Activated naive CD8-positive, alpha-beta T cell treated with anti-CD3 and anti-CD28 coated beads for 36 hours (primary cell): ENCODE data around the gene DPT. TPM values are rescaled to one million over a fixed set of nuclear protein-coding genes. Genes with fewer than 3 reads are reported as not detected.

Experiments
- DNase-seq: peaks from one replicate; pipeline ENCODE4 v3.0.0; 2021
- H3K27ac Mint-ChIP-seq: one replicate; pipeline ENCODE4 v1.8.0; 2022; ENCODE audit warnings: mild to moderate bottlenecking, moderate library complexity, mixed read lengths
- H3K27me3 Mint-ChIP-seq: one replicate; pipeline ENCODE4 v1.8.0; 2022; ENCODE audit warnings: mild to moderate bottlenecking, mixed read lengths
- H3K36me3 Mint-ChIP-seq: one replicate; pipeline ENCODE4 v1.8.0; 2021; ENCODE audit warnings: mild to moderate bottlenecking, mixed read lengths
- H3K4me1 Mint-ChIP-seq: one replicate; pipeline ENCODE4 v1.8.0; 2021; ENCODE audit warnings: mixed read lengths
- H3K4me3 Mint-ChIP-seq: one replicate; pipeline ENCODE4 v1.8.0; 2022; ENCODE audit warnings: mild to moderate bottlenecking, moderate library complexity, mixed read lengths
- H3K9me3 Mint-ChIP-seq: one replicate; pipeline ENCODE4 v1.8.0; 2022; ENCODE audit warnings: mixed read lengths
- total RNA-seq, 2 experiments: library from RNA; stranded (reverse); gene quantifications; one replicate each; pipeline ENCODE4 v1.2.3, GENCODE V29; 2021

Gene DPT
- total RNA-seq, 2 experiments from 2014 or later: not detected

GRCh38 chr1:168725060-168725459 lies 3.9 kb downstream of the DPT start:
- H3K36me3 Mint-ChIP-seq: no peaks in the 10 kb centered on the region
- no peak for DNase-seq
- H3K4me3 Mint-ChIP-seq: no peak overlapping the region
- H3K27me3 Mint-ChIP-seq: peaks cover 3% of the 10 kb centered on the region
- no peak overlapping the region for H3K27ac Mint-ChIP-seq
- peaks cover under 1% of the 10 kb centered on the region for H3K4me1 Mint-ChIP-seq
- H3K9me3 Mint-ChIP-seq: no peaks in the 10 kb centered on the region

DNA sequence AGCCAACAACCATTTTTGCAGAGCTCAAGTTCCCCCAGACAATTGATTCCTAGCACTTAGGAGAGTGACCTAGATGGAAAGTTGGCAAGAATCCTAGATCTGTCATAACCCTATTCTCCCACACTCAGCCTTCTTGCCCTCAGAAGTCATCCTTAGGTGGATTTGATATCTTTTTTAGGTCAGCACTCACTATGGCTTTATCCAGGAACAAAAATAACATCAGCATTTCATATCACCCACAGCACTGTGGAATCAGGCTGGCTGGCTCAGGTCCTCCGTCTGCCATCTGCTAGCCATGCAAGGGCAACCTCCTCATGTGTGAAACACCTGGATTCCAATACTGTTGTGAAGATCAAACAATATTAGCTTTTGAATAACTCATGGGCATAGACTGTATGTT lies 6.0 kb downstream of the DPT start:
- H3K36me3 Mint-ChIP-seq: no peaks in the 10 kb centered on the region
- no peak overlapping the region for H3K4me3 Mint-ChIP-seq
- no peak for DNase-seq
- peaks cover 3% of the 10 kb centered on the region for H3K27me3 Mint-ChIP-seq
- no peaks in the 10 kb centered on the region for H3K9me3 Mint-ChIP-seq
- no peak overlapping the region for H3K27ac Mint-ChIP-seq
- H3K4me1 Mint-ChIP-seq: peaks cover 10% of the 10 kb centered on the region

DNA sequence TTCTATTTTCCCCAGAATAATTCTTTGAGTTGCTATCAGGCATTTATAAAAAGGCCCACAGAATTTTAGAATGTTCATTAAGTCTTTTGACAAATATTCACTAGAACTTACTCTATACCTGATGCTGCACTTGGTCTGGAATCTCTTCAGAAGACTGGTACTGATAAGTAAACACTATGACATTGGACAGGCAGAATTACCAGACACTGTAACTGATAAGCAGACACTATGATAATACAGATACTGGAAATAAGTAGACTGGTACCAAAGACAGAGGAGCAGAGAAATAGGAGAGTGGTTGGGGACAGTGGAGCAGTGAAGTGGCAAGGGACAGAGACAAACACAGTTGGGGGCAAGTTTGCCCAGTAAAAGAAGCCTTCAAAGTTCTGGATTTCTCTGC lies 8.2 kb downstream of the DPT start:
- H3K4me1 Mint-ChIP-seq: peaks cover 10% of the 10 kb centered on the region
- no peaks in the 10 kb centered on the region for H3K9me3 Mint-ChIP-seq
- no peak overlapping the region for H3K27ac Mint-ChIP-seq
- H3K27me3 Mint-ChIP-seq: peaks cover 3% of the 10 kb centered on the region
- no peak for DNase-seq
- no peak overlapping the region for H3K4me3 Mint-ChIP-seq
- H3K36me3 Mint-ChIP-seq: no peaks in the 10 kb centered on the region

DNA sequence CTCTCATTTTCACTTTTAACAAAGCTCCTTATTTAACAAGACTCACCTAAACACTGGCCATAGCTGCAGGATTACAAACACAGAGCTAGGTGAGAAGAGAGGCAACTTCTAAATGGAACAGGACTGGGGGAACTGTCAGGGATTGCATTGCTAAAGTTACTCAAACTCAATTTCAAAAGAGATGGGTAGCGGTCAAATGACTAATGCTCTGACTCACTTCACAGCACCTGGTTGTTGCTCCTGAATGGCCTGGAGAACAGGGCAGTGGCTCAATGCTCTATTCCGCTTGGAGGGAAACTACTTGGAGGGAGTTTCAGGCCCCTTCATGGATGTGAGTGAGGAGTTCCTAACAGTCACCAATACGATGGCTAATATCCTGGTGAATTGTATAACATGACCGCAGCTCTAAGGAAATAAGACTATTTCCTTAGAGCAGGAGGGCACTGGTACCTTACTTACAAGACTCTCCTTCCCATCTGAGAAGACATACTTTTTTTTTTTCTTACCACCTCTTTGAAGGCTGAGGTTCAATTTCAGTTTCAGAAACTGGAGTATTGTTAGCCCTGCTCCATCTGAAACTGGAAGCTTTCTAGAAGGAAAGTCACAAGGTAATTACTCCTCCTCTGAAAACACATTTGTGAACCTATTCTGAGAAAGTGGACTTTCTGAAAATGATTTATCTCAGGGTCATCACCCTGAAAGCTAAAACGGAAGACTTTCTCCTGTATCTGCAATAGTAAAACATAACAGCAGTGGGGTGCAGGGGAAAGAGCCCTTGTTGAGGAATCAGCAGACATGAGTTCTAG lies 9.5 kb downstream of the DPT start:
- Mint-ChIP-seq H3K4me1 (peaks cover 10% of the 10 kb centered on the region), H3K4me3 (no peak overlapping the region), H3K27me3 (peaks cover 3% of the 10 kb centered on the region), H3K9me3 (no peaks in the 10 kb centered on the region), H3K27ac (no peak overlapping the region), H3K36me3 (no peaks in the 10 kb centered on the region)
- DNase-seq: no peak

- Mint-ChIP-seq H3K27me3 (peaks cover 3% of the 10 kb centered on the region), H3K36me3 (no peaks in the 10 kb centered on the region)
Observed at GRCh38 chr1:168717906-168718891, 10.8 kb downstream of the DPT start.

DNA sequence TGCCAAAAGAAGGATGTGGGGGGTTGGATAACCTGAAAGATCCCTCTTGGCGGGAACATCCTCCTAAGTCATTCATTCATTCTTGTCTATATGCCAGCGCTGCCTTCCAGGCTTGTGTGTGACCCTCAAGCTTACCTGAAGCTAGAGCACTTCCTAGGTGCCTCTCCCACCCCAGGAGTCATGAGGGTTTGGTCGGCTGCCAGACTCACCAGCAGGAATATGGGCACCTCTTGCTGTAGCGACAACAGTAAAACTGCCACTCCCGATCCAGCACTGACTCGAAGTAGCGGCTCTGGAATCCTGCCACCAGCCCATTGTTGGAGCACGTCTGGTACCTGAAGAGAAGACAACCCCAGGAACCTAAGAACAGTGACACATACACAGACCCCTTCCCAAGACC lies 15.0 kb downstream of the DPT start:
- Mint-ChIP-seq H3K9me3 (no peaks in the 10 kb centered on the region), H3K4me1 (no peaks in the 10 kb centered on the region), H3K4me3 (no peak overlapping the region)

More at GRCh38 chr1:168717906-168718891, 10.8 kb downstream of the DPT start:
- Mint-ChIP-seq H3K9me3 (no peaks in the 10 kb centered on the region), H3K27ac (no peak overlapping the region), H3K4me3 (no peak overlapping the region), H3K4me1 (peaks cover 10% of the 10 kb centered on the region)
- DNase-seq: no peak

GRCh38 chr1:168709405-168710363 lies 19.3 kb downstream of the DPT start:
- no peak for DNase-seq
- H3K4me1 Mint-ChIP-seq: no peaks in the 10 kb centered on the region
- no peaks in the 10 kb centered on the region for H3K9me3 Mint-ChIP-seq
- H3K36me3 Mint-ChIP-seq: no peaks in the 10 kb centered on the region
- H3K27ac Mint-ChIP-seq: no peak overlapping the region
- no peak overlapping the region for H3K4me3 Mint-ChIP-seq
- H3K27me3 Mint-ChIP-seq: peaks cover 3% of the 10 kb centered on the region

More for the DNA sequence above, 15.0 kb downstream of the DPT start:
- Mint-ChIP-seq H3K27ac (no peak overlapping the region), H3K27me3 (peaks cover 3% of the 10 kb centered on the region), H3K36me3 (no peaks in the 10 kb centered on the region)
- DNase-seq: no peak

- Mint-ChIP-seq H3K36me3 (no peaks in the 10 kb centered on the region), H3K27me3 (peaks cover 3% of the 10 kb centered on the region), H3K4me1 (no peaks in the 10 kb centered on the region), H3K27ac (no peak overlapping the region), H3K4me3 (no peak overlapping the region), H3K9me3 (no peaks in the 10 kb centered on the region)
- no peak for DNase-seq
Observed at GRCh38 chr1:168708698-168709404, 20.2 kb downstream of the DPT start.

GRCh38 chr1:168706391-168706992 lies 22.5 kb downstream of the DPT start:
- Mint-ChIP-seq H3K27ac (no peak overlapping the region), H3K27me3 (peaks cover 3% of the 10 kb centered on the region)

DNA sequence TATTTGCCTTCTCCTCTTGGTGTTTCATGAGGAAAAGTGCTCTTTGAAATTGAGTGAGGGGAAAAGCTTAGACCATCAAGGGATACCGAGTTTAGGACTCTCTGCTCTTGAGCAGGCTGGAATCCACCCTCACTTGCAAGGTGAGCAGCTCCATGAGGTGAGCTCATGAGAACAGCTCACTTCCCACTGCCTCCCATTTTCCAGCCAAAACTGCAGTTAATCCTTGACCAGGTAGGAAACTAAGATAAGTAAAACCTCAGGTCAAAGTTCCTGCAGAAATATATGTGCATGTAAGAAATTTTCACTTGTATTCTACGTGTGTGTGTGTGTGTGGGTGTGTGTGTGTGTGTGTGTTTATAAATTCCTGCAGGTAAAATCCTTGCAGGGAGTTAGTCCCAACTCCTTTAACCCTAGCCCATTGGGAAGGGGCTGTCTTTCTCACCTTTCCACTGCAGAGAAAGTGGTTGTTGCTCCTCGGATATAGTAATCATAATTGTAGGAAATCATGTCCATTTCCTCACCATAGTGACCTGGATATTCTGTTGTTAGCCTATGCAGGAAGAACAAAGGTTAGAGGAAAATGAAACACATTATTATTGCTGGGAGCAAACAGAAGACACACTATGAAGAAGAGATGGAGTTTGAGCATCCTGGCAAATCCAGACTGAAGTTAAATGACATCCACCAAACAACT lies 28.3 kb downstream of the DPT start:
- Mint-ChIP-seq H3K4me3 (no peak overlapping the region), H3K36me3 (no peaks in the 10 kb centered on the region), H3K27me3 (no peaks in the 10 kb centered on the region), H3K27ac (no peak overlapping the region), H3K9me3 (no peaks in the 10 kb centered on the region), H3K4me1 (no peaks in the 10 kb centered on the region)
- no peak for DNase-seq

More at GRCh38 chr1:168706391-168706992, 22.5 kb downstream of the DPT start:
- Mint-ChIP-seq H3K9me3 (no peaks in the 10 kb centered on the region), H3K4me3 (no peak overlapping the region), H3K36me3 (no peaks in the 10 kb centered on the region), H3K4me1 (no peaks in the 10 kb centered on the region)
- no peak for DNase-seq

- DNase-seq: no peak
- Mint-ChIP-seq H3K27me3 (no peaks in the 10 kb centered on the region), H3K4me3 (no peak overlapping the region), H3K36me3 (no peaks in the 10 kb centered on the region), H3K9me3 (no peaks in the 10 kb centered on the region), H3K4me1 (no peaks in the 10 kb centered on the region), H3K27ac (no peak overlapping the region)
Observed at GRCh38 chr1:168698453-168698852, 30.6 kb downstream of the DPT start.

DNA sequence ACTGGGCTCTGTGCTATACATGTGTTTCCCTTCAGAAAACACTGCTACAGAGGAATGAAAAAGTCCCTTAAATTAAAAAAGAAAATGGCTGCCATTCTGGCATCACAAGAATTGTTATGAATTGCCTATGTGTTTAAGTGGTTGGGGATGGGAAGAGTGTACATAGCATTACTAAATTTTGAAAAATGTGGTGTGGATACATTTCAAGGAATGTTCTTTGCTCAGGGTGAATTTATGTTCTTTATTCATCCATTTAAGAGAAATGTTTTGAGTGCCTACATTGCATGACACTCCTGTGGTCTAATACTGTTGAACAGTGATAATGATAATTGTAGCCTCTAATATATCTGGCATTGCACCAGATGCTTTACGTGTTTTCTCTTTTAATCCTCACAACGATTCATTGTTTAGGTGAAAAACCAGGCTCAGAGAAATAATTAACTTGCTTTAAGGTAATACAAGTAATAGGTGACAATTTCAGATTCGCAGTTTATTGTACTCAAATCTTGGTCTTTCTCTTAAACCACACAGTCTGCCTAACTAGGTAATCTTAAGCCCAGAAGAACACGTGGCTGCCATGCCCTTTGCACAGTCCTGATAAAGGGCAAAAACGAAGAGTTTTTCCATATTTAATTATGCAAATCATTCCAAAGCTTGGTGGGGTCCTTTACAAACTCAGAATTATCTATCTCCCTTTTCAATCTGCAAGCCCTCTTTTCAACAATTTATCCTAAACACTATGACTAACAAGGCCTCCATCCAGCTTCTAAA lies 31.5 kb downstream of the DPT start:
- Mint-ChIP-seq H3K4me1 (no peaks in the 10 kb centered on the region), H3K36me3 (no peaks in the 10 kb centered on the region), H3K4me3 (no peak overlapping the region), H3K27me3 (no peaks in the 10 kb centered on the region), H3K27ac (no peak overlapping the region), H3K9me3 (no peaks in the 10 kb centered on the region)
- DNase-seq: no peak
